HL-60/S4 treated with phorbol 12-myristate 13-acetate at 8.2 ng/mL for 4 days and 3 days (cell line): Measurements from ENCODE around the gene OPTN.
"Not testable (repeated sequence)": the region's sequence is repeated elsewhere in the genome, so short reads cannot be mapped to it uniquely, and the experiment has no call there.

Experiments
- in situ Hi-C: fragments of 300-500 bp; cut with MboI; formaldehyde crosslinking; loops from 2 replicates; pipeline ENCODE4 v1.15.0; 2022; ENCODE audit warnings: low sequenced_read_pairs

OPTN gene

GRCh38 chr10:13099666-13100348, at the start of gene OPTN:
Gene OPTN (plus strand): TSS chr10:13100163. CDS start chr10:13109123, 8,960 bp downstream.
- in situ Hi-C loops: no loop called here

DNA sequence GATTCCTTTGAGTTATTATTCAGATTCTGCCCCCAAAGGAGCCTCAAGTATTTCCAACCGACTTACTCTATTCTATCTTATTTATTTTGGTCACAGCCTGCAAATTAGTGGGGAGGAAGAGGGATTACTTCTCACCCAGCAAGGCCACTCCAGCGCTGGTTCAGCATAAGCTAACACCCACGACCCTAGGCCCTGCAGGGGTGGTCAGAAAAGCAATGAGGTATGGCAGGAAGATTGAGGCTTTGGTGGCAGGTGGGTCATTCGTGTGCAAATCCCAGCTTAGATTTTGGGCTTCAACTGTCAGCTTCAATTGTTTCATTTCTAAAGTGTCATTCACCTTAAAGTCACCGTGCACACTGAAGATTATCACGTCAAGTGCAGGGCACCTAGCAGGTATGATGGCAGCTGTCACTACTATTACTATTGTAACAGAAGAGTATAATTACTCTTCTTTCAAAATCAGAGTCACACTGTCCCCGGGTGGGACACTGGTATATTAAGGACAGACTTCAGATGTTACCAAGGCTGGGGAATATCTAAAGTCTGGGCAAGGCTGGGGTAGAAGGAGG, 48.8 kb upstream of the OPTN start:
- in situ Hi-C loops: no loop called here

DNA sequence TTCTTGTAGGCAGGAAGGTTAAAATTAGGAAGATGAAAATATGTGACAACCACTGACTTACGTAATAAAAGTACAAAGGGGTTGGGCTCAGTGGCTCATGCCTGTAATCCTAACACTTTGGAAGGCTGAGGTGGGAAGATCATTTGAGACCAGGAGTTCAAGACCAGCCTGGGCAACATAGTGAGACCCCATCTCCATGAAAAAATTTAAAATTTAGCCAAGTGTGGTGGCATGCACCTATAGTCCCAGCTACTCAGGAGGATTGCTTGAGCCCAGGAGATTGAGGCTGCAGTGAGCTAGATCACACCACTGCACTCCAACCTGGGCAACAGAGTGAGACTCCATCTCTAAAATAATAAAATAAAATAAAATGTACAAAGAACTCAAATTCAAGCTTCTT, 46.8 kb upstream of the OPTN start:
- in situ Hi-C loops: not testable (repeated sequence)

DNA sequence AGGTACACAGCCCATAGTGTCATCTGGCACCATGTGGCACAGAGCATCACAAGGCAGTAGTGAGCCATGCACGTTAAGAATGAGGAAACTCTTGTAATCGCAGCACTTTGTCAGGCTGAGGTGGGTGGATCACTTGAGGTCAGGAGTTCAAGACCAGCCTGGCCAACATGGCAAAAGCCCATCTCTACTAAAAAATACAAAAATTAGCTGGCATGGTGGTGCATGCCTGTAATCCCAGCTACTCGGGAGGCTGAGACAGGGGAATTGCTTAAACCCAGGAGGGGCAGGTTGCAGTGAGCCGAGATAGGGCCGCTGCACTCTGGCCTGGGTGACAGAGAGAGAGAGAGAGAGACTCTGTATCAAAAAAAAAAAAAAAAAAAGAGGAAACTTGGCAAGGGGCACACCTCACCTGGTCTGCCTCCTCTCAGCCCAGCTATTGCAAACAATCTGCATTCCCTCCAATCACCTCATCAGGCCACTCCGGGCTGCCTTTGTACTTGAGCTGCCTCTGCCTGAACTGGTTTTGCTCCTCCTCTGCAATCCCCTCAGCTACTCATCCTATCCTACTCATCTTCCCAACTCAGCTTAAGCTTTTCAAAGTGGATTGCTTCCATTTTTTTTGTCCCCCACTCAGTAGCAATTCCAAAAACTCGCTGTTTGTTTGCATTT, 46.0 kb upstream of the OPTN start:
- in situ Hi-C loops: no loop called here

GRCh38 chr10:13054844-13055243, 45.1 kb upstream of the OPTN start:
- in situ Hi-C loops: no loop called here

GRCh38 chr10:13056456-13057077, 43.4 kb upstream of the OPTN start:
- in situ Hi-C loops: no loop called here

DNA sequence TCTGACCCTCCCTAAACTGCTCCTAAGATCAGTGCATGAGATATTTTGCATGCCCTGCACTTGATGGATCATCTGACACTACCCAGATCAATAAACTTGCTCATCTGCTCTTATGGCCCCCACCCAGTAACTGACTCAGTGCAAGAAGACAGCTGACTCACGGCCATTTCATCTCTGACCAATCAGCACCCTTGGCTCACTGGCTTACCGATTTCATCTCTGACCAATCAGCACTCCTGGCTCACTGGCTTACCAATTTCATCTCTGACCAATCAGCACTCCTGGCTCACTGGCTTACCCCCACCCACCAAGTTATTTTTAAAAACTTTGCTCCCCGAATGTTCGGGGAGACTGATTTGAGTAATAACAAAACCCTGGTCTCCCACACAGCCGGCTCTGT, 37.2 kb upstream of the OPTN start:
- in situ Hi-C loops: no loop called here

- in situ Hi-C loops: no loop called here
Observed at GRCh38 chr10:13066527-13066926, 33.4 kb upstream of the OPTN start.

GRCh38 chr10:13067431-13067830, 32.5 kb upstream of the OPTN start:
- in situ Hi-C loops: no loop called here

- in situ Hi-C loops: no loop called here
Observed at GRCh38 chr10:13068071-13068470, 31.9 kb upstream of the OPTN start.

DNA sequence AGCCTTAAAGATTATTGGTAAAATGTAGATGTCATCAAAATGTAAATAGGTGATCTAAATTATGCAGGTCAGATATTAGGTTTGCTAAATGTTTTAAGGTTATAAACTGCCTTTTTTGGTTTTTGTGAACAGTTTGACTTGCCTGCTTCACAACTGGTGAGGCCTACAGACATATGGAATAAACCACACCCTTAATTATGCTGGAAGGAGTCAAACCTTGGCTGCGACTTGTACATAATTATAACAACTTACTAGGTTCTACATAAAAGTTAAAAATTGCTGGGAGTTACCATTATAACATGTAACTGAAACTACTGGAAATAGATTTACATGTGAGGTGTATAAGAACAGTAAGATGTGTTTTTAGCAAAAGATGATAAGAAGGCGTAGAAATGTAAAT, 31.5 kb upstream of the OPTN start:
- in situ Hi-C loops: no loop called here

- in situ Hi-C loops: no loop called here
Observed at GRCh38 chr10:13072339-13072738, 27.6 kb upstream of the OPTN start.

- in situ Hi-C loops: no loop called here
Observed at GRCh38 chr10:13074563-13075451, 25.2 kb upstream of the OPTN start.

DNA sequence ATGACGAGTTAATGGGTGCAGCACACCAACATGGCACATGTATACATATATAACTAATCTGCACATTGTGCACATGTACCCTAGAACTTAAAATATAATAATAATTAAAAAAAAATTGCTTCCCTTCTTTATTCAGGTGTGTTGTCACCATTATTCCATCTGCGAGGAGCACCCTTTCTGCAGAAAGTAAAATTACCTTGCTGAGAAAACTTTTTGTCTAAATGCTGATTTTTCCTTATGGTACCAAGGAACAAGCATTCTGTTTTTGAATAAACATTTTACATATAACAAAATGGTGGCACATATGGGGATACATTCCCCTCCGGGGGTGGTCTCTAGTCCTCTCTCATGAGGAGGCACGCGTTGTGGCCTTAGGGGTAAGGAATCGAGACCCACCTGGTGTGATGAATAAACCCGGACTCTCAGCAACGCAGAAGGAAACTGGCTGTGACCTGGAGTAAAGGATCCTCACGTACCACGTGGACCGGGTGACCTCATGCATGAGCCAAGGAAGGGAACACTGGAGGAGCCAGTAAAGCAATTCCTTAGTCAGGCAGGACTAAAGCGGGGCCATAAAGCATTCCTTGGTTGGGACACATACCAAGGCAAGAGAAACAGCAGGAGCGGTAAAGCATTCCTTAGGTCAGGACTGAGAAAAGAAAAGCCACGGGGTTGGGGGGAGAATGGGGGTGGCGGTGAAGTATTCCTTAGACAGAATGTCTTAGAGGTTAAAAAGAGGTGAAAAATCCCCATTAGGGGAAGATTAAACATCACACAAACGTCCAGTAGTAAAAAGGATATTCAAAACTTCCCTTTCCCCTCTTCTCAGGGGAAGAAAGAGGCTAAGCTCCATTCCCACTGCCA, 20.8 kb upstream of the OPTN start:
- in situ Hi-C loops: no loop called here

DNA sequence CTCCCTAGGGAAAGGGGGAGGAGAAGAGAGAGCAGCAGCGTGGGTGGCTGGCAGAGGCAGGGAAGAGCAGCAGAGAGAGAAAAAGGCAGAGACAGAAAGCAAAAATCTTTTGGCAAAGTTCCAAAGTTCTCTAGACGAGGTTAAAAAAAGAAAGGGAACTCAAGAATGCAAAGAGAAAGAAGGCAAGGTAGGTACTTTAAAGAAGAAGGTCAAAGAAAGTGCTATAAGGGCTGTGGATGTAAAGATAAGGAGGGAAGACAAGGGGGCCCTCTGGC, 20.2 kb upstream of the OPTN start:
- in situ Hi-C loops: no loop called here

DNA sequence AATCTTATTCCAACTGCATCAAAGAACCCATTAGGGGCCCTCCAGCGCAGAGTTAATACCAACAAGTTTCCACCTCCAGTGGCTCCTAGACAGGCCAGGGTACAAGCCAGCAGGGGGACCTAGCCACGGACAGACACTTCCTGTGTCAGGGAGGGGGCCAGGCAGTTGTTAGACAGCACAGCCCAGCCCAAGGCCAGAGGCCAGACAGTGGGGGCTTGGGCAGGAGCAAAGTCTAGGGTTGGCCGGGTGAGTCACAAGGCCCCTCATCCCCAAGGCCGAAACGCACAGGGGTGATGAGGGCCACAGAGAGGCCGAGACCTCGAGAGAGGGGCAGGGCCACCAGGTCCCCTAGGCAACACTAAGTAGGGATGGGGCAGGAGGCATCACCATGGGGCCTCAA, 19.3 kb upstream of the OPTN start:
- in situ Hi-C loops: no loop called here

- in situ Hi-C loops: not testable (repeated sequence)
Observed at GRCh38 chr10:13083700-13084099, 16.3 kb upstream of the OPTN start.

- in situ Hi-C loops: no loop called here
Observed at GRCh38 chr10:13086056-13086455, 13.9 kb upstream of the OPTN start.

GRCh38 chr10:13087601-13087985, 12.4 kb upstream of the OPTN start:
- in situ Hi-C loops: no loop called here

DNA sequence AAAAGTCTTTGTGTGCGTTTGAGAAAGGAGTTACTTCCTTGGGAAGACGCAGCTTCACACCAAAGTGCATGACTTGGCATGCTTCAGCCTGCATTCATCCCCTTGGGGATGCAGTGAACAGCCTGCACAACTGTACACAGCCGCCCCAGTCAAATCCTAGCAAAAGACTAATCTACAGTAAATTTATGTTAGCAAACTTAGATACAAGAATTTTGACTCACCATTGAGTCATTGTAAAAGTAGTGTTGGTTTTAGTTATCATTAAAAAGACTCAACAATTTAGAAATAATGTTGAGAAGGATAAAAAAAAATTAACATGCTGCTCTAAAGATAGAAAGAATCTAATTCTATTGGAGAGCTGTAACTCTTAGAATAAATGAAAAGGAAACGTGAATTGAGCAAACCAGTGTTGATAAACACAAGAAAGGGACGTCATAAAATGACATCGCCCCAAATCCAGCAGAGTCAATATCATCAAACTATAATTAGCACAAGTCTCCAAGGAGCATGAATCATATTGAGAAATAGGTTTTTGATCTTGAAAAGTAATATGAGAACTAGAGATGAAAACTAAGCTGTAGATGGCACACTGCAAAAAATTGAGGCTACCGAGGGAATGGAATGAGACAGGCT, 11.9 kb upstream of the OPTN start:
- in situ Hi-C loops: no loop called here
